WTC11 (cell line): ENCODE data around the gene VSIR. TPM values are rescaled to one million over a fixed set of nuclear protein-coding genes. Genes with fewer than 3 reads are reported as not detected.

ENCODE experiments used
- ATAC-seq: fragments of 200-7000 bp; cut with Tn5 transposase; 2 replicates; pipeline ENCODE4 v1.10.0; 2021; ENCODE audit warnings: mild to moderate bottlenecking, moderate library complexity
- CTCF ChIA-PET: fragments of 300-600 bp; sonication (Branson Sonifier 250); formaldehyde crosslinking; loops from one replicate; lab custom pipeline; 2021; ENCODE audit warnings: antibody characterized with exemption; lab: Charles Lee
- POLR2A ChIA-PET: fragments of 350-600 bp; sonication (Branson Sonifier 250); formaldehyde crosslinking; loops from one replicate; lab custom pipeline; 2021; ENCODE audit warnings: antibody characterized with exemption; lab: Charles Lee
- DNase-seq: peaks from one replicate; pipeline ENCODE4 v3.0.0; 2021; ENCODE audit warnings: low spot score
- H3K27ac Mint-ChIP-seq: 2 replicates; pipeline ENCODE4 v1.8.0; 2021; ENCODE audit warnings: mixed read lengths
- H3K27me3 Mint-ChIP-seq: 2 replicates; pipeline ENCODE4 v1.8.0; 2021; ENCODE audit warnings: low read depth, mild to moderate bottlenecking, moderate library complexity, mixed read lengths
- H3K36me3 Mint-ChIP-seq: 2 replicates; pipeline ENCODE4 v1.8.0; 2021; ENCODE audit warnings: mixed read lengths
- H3K4me1 Mint-ChIP-seq: 2 replicates; pipeline ENCODE4 v1.8.0; 2022; ENCODE audit warnings: mixed read lengths
- H3K4me3 Mint-ChIP-seq: 2 replicates; pipeline ENCODE4 v1.8.0; 2021; ENCODE audit warnings: mild to moderate bottlenecking, moderate library complexity, mixed read lengths
- H3K9me3 Mint-ChIP-seq: 2 replicates; pipeline ENCODE4 v1.8.0; 2021; ENCODE audit warnings: mixed read lengths
- AFF4 ChIP-seq: sonication (generic); formaldehyde crosslinking; IDR thresholded peaks from 2 replicates; pipeline ENCODE4 v1.8.1; 2023; ENCODE audit warnings: mild to moderate bottlenecking, missing genetic modification reagents, borderline replicate concordance
- ERG ChIP-seq: fragments of 250-450 bp; sonication (Bioruptor Pico); IDR thresholded peaks from 2 replicates; pipeline ENCODE4 v1.8.0; 2021; ENCODE audit warnings: mild to moderate bottlenecking
- GTF2I ChIP-seq: fragments of 250-450 bp; sonication (Bioruptor Pico); conservative IDR thresholded peaks from 2 replicates; pipeline ENCODE4 v1.4.0; 2021; ENCODE audit warnings: mild to moderate bottlenecking
- HMGA2 ChIP-seq: fragments of 250-450 bp; sonication (Bioruptor Pico); IDR thresholded peaks from 2 replicates; pipeline ENCODE4 v1.4.0; 2021; ENCODE audit warnings: mild to moderate bottlenecking, moderate library complexity
- JUN ChIP-seq: sonication (generic); formaldehyde crosslinking; IDR thresholded peaks from 2 replicates; pipeline ENCODE4 v1.8.0; 2023; ENCODE audit warnings: mild to moderate bottlenecking, missing genetic modification reagents
- TEAD1 ChIP-seq: sonication (generic); formaldehyde crosslinking; IDR thresholded peaks from 2 replicates; pipeline ENCODE4 v1.8.0; 2022; ENCODE audit warnings: mild to moderate bottlenecking, missing genetic modification reagents
- ZBTB21 ChIP-seq: sonication (generic); formaldehyde crosslinking; IDR thresholded peaks from 2 replicates; pipeline ENCODE4 v1.8.1; 2023; ENCODE audit warnings: mild to moderate bottlenecking, missing genetic modification reagents, borderline replicate concordance
- ZBTB43 ChIP-seq: sonication (generic); formaldehyde crosslinking; IDR thresholded peaks from 2 replicates; pipeline ENCODE4 v1.8.1; 2023; ENCODE audit warnings: mild to moderate bottlenecking, missing genetic modification reagents
- ZNF425 ChIP-seq: fragments of 250-450 bp; sonication (Bioruptor Pico); conservative IDR thresholded peaks from 2 replicates; pipeline ENCODE4 v1.9.0; 2021; ENCODE audit warnings: mild to moderate bottlenecking
- ZNF671 ChIP-seq: fragments of 250-450 bp; sonication (Bioruptor Pico); IDR thresholded peaks from 2 replicates; pipeline ENCODE4 v1.8.0; 2021; ENCODE audit warnings: mild to moderate bottlenecking
- ZSCAN18 ChIP-seq: fragments of 250-450 bp; sonication (Bioruptor Pico); IDR thresholded peaks from 2 replicates; pipeline ENCODE4 v2.1.2; 2022; ENCODE audit warnings: mild to moderate bottlenecking, moderate library complexity
- total RNA-seq: library from RNA; stranded (reverse); gene quantifications from 3 replicates; pipeline ENCODE4 v1.2.3, GENCODE V29; 2021

Gene VSIR
- total RNA-seq, 1 experiment from 2014 or later, result 0.74 TPM

GRCh38 chr10:71737001-71737833 lies 36.1 kb downstream of the VSIR start:
- H3K4me3 Mint-ChIP-seq, result no peak overlapping the region
- CTCF ChIA-PET, result interaction anchor here (1.2 to 2.0 kb wide), 3 partner anchors 10 to 39 kb away, joined by 3 to 5 read pairs (median 4); no protein-coding TSS in a partner anchor

GRCh38 chr10:71736570-71736952 lies 36.8 kb downstream of the VSIR start:
- no peaks in the 10 kb centered on the region for H3K9me3 Mint-ChIP-seq
- H3K4me1 Mint-ChIP-seq, result peaks cover 10% of the 10 kb centered on the region
- ChIA-PET CTCF (interaction anchor here (0.9 to 2.0 kb wide), 7 partner anchors 10 to 77 kb away, joined by 3 to 7 read pairs (median 4); no protein-coding TSS in a partner anchor), POLR2A (interaction anchor here (0.9 kb wide), 1 partner anchor 28 kb away, joined by 3 read pairs; no protein-coding TSS in a partner anchor)
- H3K27me3 Mint-ChIP-seq, result peaks cover 3% of the 10 kb centered on the region; the same call in 1 of the 2 replicates
- peak overlapping the region; percentile 18 for H3K27ac Mint-ChIP-seq
- ATAC-seq, result no peak; the same call in 1 of the 2 replicates
- H3K4me3 Mint-ChIP-seq, result no peak overlapping the region
- DNase-seq, result no peak
- no peaks in the 10 kb centered on the region for H3K36me3 Mint-ChIP-seq
- TF ChIP-seq ZBTB43 (CRISPR knock-in tag), result no peak
- no peak for TF ChIP-seq ERG (CRISPR knock-in tag)
- no peak for TF ChIP-seq AFF4 (CRISPR knock-in tag)
- TF ChIP-seq HMGA2, result no peak

More at GRCh38 chr10:71737001-71737833, 36.1 kb downstream of the VSIR start:
- TF ChIP-seq ZBTB43 (CRISPR knock-in tag) (no peak), GTF2I (CRISPR knock-in tag) (0 out of 2 replicates have a peak, but pooled peaks have one; percentile 25), ZNF425 (no peak), ZSCAN18 (CRISPR knock-in tag) (no peak), ZBTB21 (CRISPR knock-in tag) (no peak), ZNF671 (no peak), JUN (CRISPR knock-in tag) (no peak), TEAD1 (no peak)
- peak overlapping the region; percentile 18; the same call in 1 of the 2 replicates for H3K27ac Mint-ChIP-seq
- DNase-seq (no peak), ATAC-seq (no peak)
- POLR2A ChIA-PET, result interaction anchor here (0.9 kb wide), 1 partner anchor 27 kb away, joined by 3 read pairs; no protein-coding TSS in a partner anchor
- peaks cover 2% of the 10 kb centered on the region; the same call in 1 of the 2 replicates for H3K9me3 Mint-ChIP-seq
- peaks cover 3% of the 10 kb centered on the region; the same call in 1 of the 2 replicates for H3K27me3 Mint-ChIP-seq
- H3K36me3 Mint-ChIP-seq, result no peaks in the 10 kb centered on the region
- peaks cover 10% of the 10 kb centered on the region for H3K4me1 Mint-ChIP-seq
